ENCODE data around the gene ANO9. TPM values are rescaled to one million over a fixed set of nuclear protein-coding genes. Genes with fewer than 3 reads are reported as not detected.
"Not testable (repeated sequence)": the region's sequence is repeated elsewhere in the genome, so short reads cannot be mapped to it uniquely, and the experiment has no call there.

Gene ANO9
- total RNA-seq, 1 donor from 2014 or later = not detected

GRCh38 chr11:403761-404431 is 37.9 kb downstream of the ANO9 start:
- Histone ChIP-seq H3K27ac (ENCODE audit: low read depth, low read length) (no peak overlapping the region), H3K4me1 (ENCODE audit: control insufficient read depth in 3 of 3, insufficient read depth in 3 of 3, low read length in 3 of 3) (peaks cover 0 to 13% (median 6%) of the 10 kb centered on the region in 3 donors), H3K9ac (ENCODE audit: low read depth in 1 of 3, low read length in 3 of 3) (no peak overlapping the region), H3K36me3 (ENCODE audit: control insufficient read depth in 3 of 3, insufficient read depth in 3 of 3, low read length in 3 of 3) (no peaks in the 10 kb centered on the region), H3K27me3 (ENCODE audit: control insufficient read depth in 3 of 3, insufficient read depth in 3 of 3, low read length in 3 of 3) (peaks cover 2 to 18% (median 11%) of the 10 kb centered on the region in 3 donors), H3K4me3 (ENCODE audit: low read length in 3 of 3) (no peak overlapping the region), H3K9me3 (ENCODE audit: control insufficient read depth in 3 of 3, low read length in 3 of 3) (no peaks in the 10 kb centered on the region)

DNA sequence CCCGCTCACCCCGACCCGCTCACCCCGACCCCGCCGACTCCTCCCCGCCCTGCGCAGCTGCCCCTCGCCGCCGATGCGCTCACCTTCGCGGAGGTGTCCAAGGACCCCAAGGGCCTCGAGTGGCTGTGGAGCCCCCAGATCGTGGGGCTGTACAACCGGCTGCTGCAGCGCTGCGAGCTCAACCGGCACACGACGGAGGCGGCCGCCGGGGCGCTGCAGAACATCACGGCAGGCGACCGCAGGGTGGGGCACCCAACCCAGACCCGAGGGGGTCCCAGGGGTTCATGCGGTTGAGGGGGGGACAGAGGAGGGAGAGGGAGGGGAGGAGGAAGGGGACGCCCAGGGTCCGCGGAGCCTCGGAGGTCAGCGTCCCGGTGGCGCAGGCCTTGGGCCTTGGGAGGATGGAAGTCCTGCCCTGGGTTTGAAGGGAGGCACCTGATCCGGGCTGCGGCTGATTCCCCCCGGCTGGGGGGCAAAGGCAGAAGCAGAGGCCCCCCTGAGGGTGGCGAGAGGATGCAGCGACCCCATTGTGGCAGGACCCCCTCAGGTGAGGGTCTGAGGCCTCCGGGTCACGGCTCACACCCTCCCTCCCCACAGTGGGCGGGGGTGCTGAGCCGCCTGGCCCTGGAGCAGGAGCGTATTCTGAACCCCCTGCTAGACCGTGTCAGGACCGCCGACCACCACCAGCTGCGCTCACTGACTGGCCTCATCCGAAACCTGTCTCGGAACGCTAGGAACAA is 38.6 kb downstream of the ANO9 start:
- Histone ChIP-seq H3K27me3 (ENCODE audit: control insufficient read depth in 3 of 3, insufficient read depth in 3 of 3, low read length in 3 of 3) (peaks cover 0 to 12% (median 7%) of the 10 kb centered on the region in 3 donors), H3K27ac (ENCODE audit: low read depth, low read length) (no peak overlapping the region), H3K9me3 (ENCODE audit: control insufficient read depth in 3 of 3, low read length in 3 of 3) (no peaks in the 10 kb centered on the region), H3K4me3 (ENCODE audit: low read length in 3 of 3) (no peak overlapping the region), H3K36me3 (ENCODE audit: control insufficient read depth in 3 of 3, insufficient read depth in 3 of 3, low read length in 3 of 3) (no peaks in the 10 kb centered on the region), H3K4me1 (ENCODE audit: control insufficient read depth in 3 of 3, insufficient read depth in 3 of 3, low read length in 3 of 3) (peaks cover 0 to 13% (median 6%) of the 10 kb centered on the region in 3 donors), H3K9ac (ENCODE audit: low read depth in 1 of 3, low read length in 3 of 3) (no peak overlapping the region)

DNA sequence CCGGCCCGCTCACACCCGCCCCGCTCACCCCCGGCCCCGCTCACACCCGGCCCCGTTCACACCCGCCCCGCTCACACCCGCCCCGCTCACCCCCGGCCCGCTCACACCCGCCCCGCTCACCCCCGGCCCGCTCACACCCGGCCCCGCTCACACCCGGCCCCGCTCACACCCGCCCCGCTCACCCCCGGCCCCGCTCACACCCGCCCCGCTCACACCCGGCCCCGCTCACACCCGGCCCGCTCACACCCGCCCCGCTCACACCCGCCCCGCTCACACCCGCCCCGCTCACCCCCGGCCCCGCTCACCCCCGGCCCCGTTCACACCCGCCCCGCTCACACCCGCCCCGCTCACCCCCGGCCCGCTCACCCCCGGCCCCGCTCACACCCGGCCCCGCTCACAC is 40.6 kb downstream of the ANO9 start:
- not testable (repeated sequence) for H3K4me3 ChIP-seq (ENCODE audit: low read length in 3 of 3); H3K36me3 ChIP-seq (ENCODE audit: control insufficient read depth in 3 of 3, insufficient read depth in 3 of 3, low read length in 3 of 3); H3K27ac ChIP-seq (ENCODE audit: low read depth, low read length); H3K9ac ChIP-seq (ENCODE audit: low read depth in 1 of 3, low read length in 3 of 3); H3K9me3 ChIP-seq (ENCODE audit: control insufficient read depth in 3 of 3, low read length in 3 of 3)
- Histone ChIP-seq H3K4me1 (ENCODE audit: control insufficient read depth in 3 of 3, insufficient read depth in 3 of 3, low read length in 3 of 3) (peaks cover 1 to 20% (median 6%) of the 10 kb centered on the region in 3 donors), H3K27me3 (ENCODE audit: control insufficient read depth in 3 of 3, insufficient read depth in 3 of 3, low read length in 3 of 3) (peaks cover 4 to 10% (median 9%) of the 10 kb centered on the region in 3 donors)

- H3K4me1 ChIP-seq (ENCODE audit: control insufficient read depth in 3 of 3, insufficient read depth in 3 of 3, low read length in 3 of 3) = peaks cover 0 to 13% (median 6%) of the 10 kb centered on the region in 3 donors
- no peak overlapping the region for H3K9ac ChIP-seq (ENCODE audit: low read depth in 1 of 3, low read length in 3 of 3)
- peaks cover 6 to 15% (median 15%) of the 10 kb centered on the region in 3 donors for H3K27me3 ChIP-seq (ENCODE audit: control insufficient read depth in 3 of 3, insufficient read depth in 3 of 3, low read length in 3 of 3)
- H3K36me3 ChIP-seq (ENCODE audit: control insufficient read depth in 3 of 3, insufficient read depth in 3 of 3, low read length in 3 of 3) = no peaks in the 10 kb centered on the region
- no peak overlapping the region for H3K4me3 ChIP-seq (ENCODE audit: low read length in 3 of 3)
- H3K27ac ChIP-seq (ENCODE audit: low read depth, low read length) = no peak overlapping the region
- no peaks in the 10 kb centered on the region for H3K9me3 ChIP-seq (ENCODE audit: control insufficient read depth in 3 of 3, low read length in 3 of 3)
Measured at GRCh38 chr11:400241-400689, 41.5 kb downstream of the ANO9 start.

- Histone ChIP-seq H3K4me3 (ENCODE audit: low read length in 3 of 3) (no peak overlapping the region), H3K4me1 (ENCODE audit: control insufficient read depth in 3 of 3, insufficient read depth in 3 of 3, low read length in 3 of 3) (peaks cover 0 to 13% (median 6%) of the 10 kb centered on the region in 3 donors), H3K9ac (ENCODE audit: low read depth in 1 of 3, low read length in 3 of 3) (no peak overlapping the region), H3K36me3 (ENCODE audit: control insufficient read depth in 3 of 3, insufficient read depth in 3 of 3, low read length in 3 of 3) (no peaks in the 10 kb centered on the region), H3K27ac (ENCODE audit: low read depth, low read length) (no peak overlapping the region), H3K27me3 (ENCODE audit: control insufficient read depth in 3 of 3, insufficient read depth in 3 of 3, low read length in 3 of 3) (peaks cover 6 to 19% (median 19%) of the 10 kb centered on the region in 3 donors), H3K9me3 (ENCODE audit: control insufficient read depth in 3 of 3, low read length in 3 of 3) (no peaks in the 10 kb centered on the region)
Measured at GRCh38 chr11:399731-400211, 42.0 kb downstream of the ANO9 start.

GRCh38 chr11:398826-399225 is 43.0 kb downstream of the ANO9 start:
- no peaks in the 10 kb centered on the region for H3K36me3 ChIP-seq (ENCODE audit: control insufficient read depth in 3 of 3, insufficient read depth in 3 of 3, low read length in 3 of 3)
- no peak overlapping the region for H3K9ac ChIP-seq (ENCODE audit: low read depth in 1 of 3, low read length in 3 of 3)
- H3K27ac ChIP-seq (ENCODE audit: low read depth, low read length) = no peak overlapping the region
- peaks cover 0 to 13% (median 6%) of the 10 kb centered on the region in 3 donors for H3K4me1 ChIP-seq (ENCODE audit: control insufficient read depth in 3 of 3, insufficient read depth in 3 of 3, low read length in 3 of 3)
- no peak overlapping the region for H3K4me3 ChIP-seq (ENCODE audit: low read length in 3 of 3)
- H3K27me3 ChIP-seq (ENCODE audit: control insufficient read depth in 3 of 3, insufficient read depth in 3 of 3, low read length in 3 of 3) = peaks cover 6 to 22% (median 22%) of the 10 kb centered on the region in 3 donors
- H3K9me3 ChIP-seq (ENCODE audit: control insufficient read depth in 3 of 3, low read length in 3 of 3) = no peaks in the 10 kb centered on the region

DNA sequence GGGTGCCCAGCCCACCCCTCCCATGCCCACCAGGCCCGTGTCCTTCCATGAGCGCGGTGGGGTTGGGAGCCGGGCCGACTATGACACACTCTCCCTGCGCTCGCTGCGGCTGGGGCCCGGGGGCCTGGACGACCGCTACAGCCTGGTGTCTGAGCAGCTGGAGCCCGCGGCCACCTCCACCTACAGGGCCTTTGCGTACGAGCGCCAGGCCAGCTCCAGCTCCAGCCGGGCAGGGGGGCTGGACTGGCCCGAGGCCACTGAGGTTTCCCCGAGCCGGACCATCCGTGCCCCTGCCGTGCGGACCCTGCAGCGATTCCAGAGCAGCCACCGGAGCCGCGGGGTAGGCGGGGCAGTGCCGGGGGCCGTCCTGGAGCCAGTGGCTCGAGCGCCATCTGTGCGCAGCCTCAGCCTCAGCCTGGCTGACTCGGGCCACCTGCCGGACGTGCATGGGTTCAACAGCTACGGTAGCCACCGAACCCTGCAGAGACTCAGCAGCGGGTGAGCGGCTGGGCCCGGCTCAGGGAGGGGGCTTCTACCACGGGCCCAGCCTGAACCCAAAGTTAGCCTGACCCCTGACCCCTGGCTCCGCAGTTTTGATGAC is 44.8 kb downstream of the ANO9 start:
- peak overlapping the region in 1 of 3 donors; percentile 40 for H3K9ac ChIP-seq (ENCODE audit: low read depth in 1 of 3, low read length in 3 of 3)
- H3K4me3 ChIP-seq (ENCODE audit: low read length in 3 of 3) = peak overlapping the region in 2 of 3 donors; percentile 45 to 54
- peaks cover 6 to 28% (median 22%) of the 10 kb centered on the region in 3 donors for H3K27me3 ChIP-seq (ENCODE audit: control insufficient read depth in 3 of 3, insufficient read depth in 3 of 3, low read length in 3 of 3)

GRCh38 chr11:396511-396947 is 45.3 kb downstream of the ANO9 start:
- Histone ChIP-seq H3K27ac (ENCODE audit: low read depth, low read length) (no peak overlapping the region), H3K36me3 (ENCODE audit: control insufficient read depth in 3 of 3, insufficient read depth in 3 of 3, low read length in 3 of 3) (no peaks in the 10 kb centered on the region), H3K4me1 (ENCODE audit: control insufficient read depth in 3 of 3, insufficient read depth in 3 of 3, low read length in 3 of 3) (peaks cover 3 to 13% (median 6%) of the 10 kb centered on the region in 3 donors), H3K9ac (ENCODE audit: low read depth in 1 of 3, low read length in 3 of 3) (peak overlapping the region in 1 of 3 donors; percentile 40), H3K9me3 (ENCODE audit: control insufficient read depth in 3 of 3, low read length in 3 of 3) (no peaks in the 10 kb centered on the region), H3K4me3 (ENCODE audit: low read length in 3 of 3) (peak overlapping the region in 2 of 3 donors; percentile 22 to 54), H3K27me3 (ENCODE audit: control insufficient read depth in 3 of 3, insufficient read depth in 3 of 3, low read length in 3 of 3) (peaks cover 6 to 32% (median 22%) of the 10 kb centered on the region in 3 donors)

More for the DNA sequence above, 44.8 kb downstream of the ANO9 start:
- H3K9me3 ChIP-seq (ENCODE audit: control insufficient read depth in 3 of 3, low read length in 3 of 3) = no peaks in the 10 kb centered on the region
- no peak overlapping the region for H3K27ac ChIP-seq (ENCODE audit: low read depth, low read length)
- no peaks in the 10 kb centered on the region for H3K36me3 ChIP-seq (ENCODE audit: control insufficient read depth in 3 of 3, insufficient read depth in 3 of 3, low read length in 3 of 3)
- peaks cover 3 to 13% (median 6%) of the 10 kb centered on the region in 3 donors for H3K4me1 ChIP-seq (ENCODE audit: control insufficient read depth in 3 of 3, insufficient read depth in 3 of 3, low read length in 3 of 3)

GRCh38 chr11:395866-396265 is 45.9 kb downstream of the ANO9 start:
- H3K4me3 ChIP-seq (ENCODE audit: low read length in 3 of 3) = no peak overlapping the region
- H3K4me1 ChIP-seq (ENCODE audit: control insufficient read depth in 3 of 3, insufficient read depth in 3 of 3, low read length in 3 of 3) = peaks cover 3 to 13% (median 6%) of the 10 kb centered on the region in 3 donors
- no peak overlapping the region for H3K9ac ChIP-seq (ENCODE audit: low read depth in 1 of 3, low read length in 3 of 3)
- peaks cover 6 to 36% (median 22%) of the 10 kb centered on the region in 3 donors for H3K27me3 ChIP-seq (ENCODE audit: control insufficient read depth in 3 of 3, insufficient read depth in 3 of 3, low read length in 3 of 3)
- H3K36me3 ChIP-seq (ENCODE audit: control insufficient read depth in 3 of 3, insufficient read depth in 3 of 3, low read length in 3 of 3) = no peaks in the 10 kb centered on the region
- no peak overlapping the region for H3K27ac ChIP-seq (ENCODE audit: low read depth, low read length)
- no peaks in the 10 kb centered on the region for H3K9me3 ChIP-seq (ENCODE audit: control insufficient read depth in 3 of 3, low read length in 3 of 3)

All from skeletal muscle tissue (tissue), 4 donors.